NCI-H1092 treated with DMSO at 0.1 percent for 48 hours (cell line): ENCODE results near the gene PTPRR.

Experiments used
- DNase-seq: peaks from one replicate; lab custom pipeline; 2025; lab: John Stamatoyannopoulos, UW

The PTPRR gene

DNA sequence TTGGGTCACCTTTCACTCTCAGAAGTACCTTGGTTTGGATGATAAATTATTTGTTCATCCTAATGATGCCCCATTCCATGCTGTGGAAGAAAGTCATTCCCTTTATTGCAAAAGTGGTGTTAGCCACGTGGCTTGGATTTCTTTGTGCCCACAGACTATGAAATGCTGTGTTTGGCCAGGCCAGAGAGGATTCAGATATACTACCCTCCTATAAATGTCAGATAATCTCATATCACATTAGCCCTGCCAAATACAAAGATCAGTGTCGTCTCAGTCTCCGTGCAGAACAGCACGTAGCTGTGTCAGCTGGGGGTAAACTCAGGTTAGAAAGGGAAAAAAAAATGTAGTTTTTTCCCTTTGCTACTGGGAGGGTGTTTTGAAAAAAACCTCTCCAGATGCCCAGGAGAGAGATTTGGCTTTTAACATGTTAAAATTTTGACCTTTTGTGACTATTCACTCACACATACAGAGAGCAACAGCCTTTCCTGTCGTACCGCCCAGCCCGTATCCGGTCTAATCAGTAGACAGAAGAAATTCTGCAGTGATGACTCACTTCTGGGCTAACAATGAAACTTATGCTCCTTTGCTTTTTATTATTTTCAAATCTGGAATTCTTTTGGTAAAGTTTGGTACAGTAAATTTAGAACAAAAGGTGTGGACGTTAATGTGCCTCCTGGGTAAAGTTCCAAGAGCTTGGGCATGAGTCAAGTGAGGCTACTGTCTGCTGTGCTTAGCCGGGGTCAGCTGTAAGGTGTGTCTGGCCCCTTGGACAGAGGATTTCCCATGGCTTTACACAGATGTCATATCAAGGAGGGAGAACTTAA is 274.8 kb downstream of the PTPRR start:
- no peak for DNase-seq

GRCh38 chr12:70644861-70645260 is 275.7 kb downstream of the PTPRR start:
- DNase-seq = no peak

DNA sequence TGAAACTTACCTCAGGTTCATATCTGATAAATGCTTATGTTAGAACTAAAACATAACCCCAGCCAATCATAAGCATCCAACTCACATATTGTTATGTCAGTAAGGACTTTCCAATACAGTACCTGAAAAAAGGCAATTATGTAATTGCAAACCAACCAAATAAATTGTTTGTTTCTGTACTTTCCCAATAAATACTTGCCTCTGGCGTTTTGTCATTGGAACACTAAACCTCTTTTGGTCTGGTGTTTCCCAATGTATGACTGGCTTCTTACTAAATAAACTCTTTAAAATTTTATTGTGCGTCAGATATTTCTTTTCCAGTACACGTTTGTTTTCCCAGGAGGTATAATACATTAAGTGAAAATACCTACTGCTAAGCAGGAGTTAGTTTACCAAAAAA is 276.6 kb downstream of the PTPRR start:
- DNase-seq = no peak

GRCh38 chr12:70641691-70642090 is 278.8 kb downstream of the PTPRR start:
- DNase-seq = no peak

- DNase-seq = no peak
Observed at GRCh38 chr12:70640901-70641300, 279.6 kb downstream of the PTPRR start.

DNA sequence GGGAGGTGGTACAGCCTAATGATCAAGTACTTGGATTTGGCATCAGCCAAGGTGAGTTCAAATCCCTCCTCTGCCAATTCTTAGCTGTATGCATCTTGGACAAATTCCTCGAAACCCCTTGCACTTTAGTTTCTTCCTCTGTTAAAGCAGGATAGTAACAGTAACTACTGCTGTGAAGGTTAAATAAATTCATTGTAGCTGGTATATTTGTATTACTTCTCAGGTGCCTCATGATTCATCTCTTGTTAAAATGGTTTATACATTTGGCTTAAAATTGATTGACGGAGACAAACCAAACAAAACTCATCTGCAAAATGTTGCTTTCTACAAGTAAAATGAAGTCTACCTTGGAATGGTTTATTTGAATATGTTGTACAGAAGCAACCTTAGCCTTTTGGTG is 281.0 kb downstream of the PTPRR start:
- DNase-seq = no peak

DNA sequence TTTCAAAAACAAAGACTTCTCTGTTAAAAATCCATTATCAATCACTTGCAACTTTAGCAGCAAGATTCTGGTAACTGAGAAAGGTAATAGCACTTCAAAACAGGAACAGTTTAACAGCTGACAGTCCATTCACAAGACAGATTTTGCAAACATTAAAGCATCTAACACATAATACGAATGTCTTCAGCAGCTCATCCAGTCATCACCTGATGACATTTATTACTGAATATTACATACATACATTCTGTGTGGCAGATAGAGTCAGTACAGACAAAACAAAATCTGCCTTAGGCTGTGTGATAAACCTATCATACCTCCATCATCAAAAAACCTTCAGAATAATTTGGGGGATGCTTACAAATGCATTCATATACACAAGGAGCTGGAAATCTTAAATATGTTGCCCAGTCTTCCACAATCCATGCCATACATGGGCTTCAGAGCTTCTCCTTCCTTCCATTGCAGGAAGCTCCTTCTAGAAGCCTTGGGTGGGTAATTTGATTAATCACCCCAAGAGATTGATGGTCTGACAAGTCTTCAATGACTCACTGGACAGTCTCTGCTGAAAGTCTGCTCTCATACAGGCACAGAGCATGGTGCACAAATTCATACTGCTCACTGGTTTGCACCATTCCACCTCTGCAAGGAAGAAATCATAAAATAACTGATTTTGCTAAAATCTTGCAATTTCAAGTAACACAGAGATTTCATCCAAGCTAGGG is 281.7 kb downstream of the PTPRR start:
- DNase-seq = no peak

- no peak for DNase-seq
Observed at GRCh38 chr12:70637303-70638085, 283.0 kb downstream of the PTPRR start, which contains the start of gene PTPRB. PTPRB (minus strand) TSS chr12:70637429; CDS start chr12:70637395, 34 bp downstream.

DNA sequence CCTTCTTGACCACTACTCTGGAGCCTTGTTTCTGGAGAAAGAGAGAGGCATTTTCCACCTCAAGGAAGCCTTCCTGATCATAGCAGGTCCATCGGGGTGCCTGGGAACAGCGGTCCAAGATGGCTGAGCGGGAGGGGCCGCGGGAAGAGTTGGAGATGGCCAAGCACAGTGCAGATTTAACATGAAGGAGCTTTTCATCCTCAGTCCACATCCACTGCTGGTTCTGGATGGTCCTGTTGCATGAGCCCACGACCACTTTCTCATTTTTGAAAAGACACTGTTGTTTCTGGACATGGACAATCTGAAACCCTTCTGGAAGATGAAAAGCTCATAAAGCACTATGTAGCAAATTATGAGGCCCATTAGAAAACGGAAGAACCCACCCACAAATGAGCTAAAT is 284.8 kb downstream of the PTPRR start:
- no peak for DNase-seq

GRCh38 chr12:70628701-70629480 is 291.6 kb downstream of the PTPRR start:
- no peak for DNase-seq

DNA sequence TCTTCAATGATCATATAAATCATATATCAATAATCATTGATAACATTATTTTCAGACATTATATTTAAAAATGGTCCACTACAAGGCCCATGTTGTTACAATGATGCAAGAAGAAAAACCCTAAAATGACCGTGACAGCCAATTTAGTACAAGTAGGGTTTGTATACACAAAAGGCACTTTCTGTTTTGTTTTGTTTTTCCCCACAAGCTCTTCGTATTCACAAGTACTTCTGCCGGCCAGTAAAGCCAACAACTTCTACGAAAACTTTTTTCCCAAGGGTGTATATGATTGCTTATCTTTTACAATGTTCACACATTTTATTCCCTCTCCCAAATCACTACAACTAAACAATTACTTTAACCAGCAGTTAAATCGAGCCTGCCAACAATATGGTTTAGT is 292.9 kb downstream of the PTPRR start:
- no peak for DNase-seq

GRCh38 chr12:70626180-70626579 is 294.4 kb downstream of the PTPRR start:
- no peak for DNase-seq

DNA sequence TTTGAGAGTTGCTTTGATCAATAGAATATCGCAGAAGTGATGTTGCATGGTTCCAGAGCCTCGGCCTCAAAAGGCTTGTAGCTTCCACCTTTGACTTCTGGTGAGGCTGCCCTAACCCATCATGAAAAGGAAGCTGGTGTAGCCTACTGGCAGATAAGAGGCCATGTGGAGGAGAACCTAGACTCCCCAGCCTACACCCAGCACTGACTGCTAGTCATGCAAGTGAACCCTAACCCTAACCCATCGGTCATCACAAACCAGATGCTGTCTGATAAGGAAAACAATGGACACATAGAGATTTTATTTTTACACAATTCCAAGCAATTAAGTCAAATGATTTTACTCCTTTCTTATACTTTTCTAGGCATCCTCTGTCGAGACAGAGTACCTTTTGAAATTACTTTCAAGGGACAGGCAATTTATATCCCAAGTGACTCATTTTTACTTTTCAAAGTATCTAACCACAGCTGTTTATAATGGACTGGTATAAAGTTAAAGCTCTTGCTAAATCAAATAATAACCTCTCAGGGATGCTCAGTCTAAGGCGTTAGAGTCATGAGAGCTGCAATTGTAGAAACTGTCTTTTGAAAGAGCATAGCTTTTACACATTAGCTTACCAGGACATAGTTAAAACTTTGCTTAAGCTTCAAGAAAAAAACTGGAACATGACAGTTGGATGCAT is 300.9 kb downstream of the PTPRR start:
- no peak for DNase-seq

- no peak for DNase-seq
Observed at GRCh38 chr12:70618371-70618770, 302.2 kb downstream of the PTPRR start.

GRCh38 chr12:70617450-70617849 is 303.1 kb downstream of the PTPRR start:
- no peak for DNase-seq

- no peak for DNase-seq
Observed at GRCh38 chr12:70615174-70615866, 305.2 kb downstream of the PTPRR start.

- DNase-seq = no peak
Observed at GRCh38 chr12:70609739-70610491, 310.6 kb downstream of the PTPRR start.

DNA sequence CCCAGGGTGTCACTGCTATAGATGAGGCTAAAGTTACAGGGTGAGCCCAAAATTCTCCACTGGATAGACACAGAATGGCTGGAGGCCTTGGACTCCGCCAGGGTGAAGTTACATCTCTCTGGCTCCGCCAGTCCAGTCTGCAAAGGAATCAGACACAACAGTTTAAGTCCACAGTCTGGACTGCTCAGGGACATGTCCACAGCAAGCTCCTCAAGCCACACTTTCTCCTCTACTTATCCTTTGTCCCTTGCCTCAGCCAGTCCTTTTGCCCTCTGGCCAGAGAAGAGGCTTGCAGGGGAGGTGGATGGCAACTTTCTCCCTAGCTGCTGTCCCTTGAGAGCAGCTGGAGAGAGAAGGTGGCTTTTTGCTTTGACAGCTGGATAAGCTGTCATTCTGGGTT is 311.3 kb downstream of the PTPRR start:
- DNase-seq = no peak

GRCh38 chr12:70608184-70608583 is 312.4 kb downstream of the PTPRR start:
- DNase-seq = no peak

DNA sequence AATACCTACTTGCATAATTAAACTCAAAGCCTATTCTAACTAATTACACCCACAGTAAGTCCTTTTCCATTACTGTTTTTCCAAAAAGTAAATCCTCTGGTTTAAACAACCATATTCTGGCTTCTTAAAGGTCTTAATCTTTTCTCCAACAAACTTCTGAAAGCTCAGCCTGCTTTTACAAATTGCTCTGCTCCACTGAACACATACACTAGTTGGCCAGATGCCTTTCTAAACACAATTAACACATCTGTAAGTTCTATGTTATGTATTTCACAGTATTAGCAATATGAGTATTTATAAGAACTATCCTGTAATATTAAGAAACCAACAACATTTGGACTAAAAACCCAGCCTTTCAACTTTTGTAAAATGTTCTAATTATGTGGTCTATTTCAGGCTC is 313.4 kb downstream of the PTPRR start:
- no peak for DNase-seq
